ENCODE data around the gene GIGYF2. TPM values are rescaled to one million over a fixed set of nuclear protein-coding genes. Genes with fewer than 3 reads are reported as not detected.

The GIGYF2 gene
- polyA plus RNA-seq, 2 of the 4 experiments (the other 2 are of a cell fraction): 31.2 to 46.3 TPM

DNA sequence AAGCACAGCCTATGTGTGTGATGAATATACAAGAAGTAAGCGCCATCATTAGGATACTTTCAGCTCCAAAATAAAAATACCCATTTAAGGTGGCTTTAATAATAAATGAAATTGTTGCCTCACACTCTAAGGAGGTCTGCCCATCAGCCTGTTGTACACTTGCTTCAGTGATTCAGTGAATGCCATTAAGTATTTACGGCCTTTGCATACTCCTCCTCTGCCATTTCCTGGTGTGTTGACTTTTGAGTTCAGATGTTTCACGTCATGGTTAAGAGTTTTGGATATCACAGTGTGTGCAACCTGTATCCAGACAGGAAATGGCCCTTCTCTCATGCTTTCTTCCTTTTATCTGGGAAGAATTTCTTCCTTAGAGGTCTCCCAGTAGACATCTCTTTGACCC, 134.4 kb downstream of the GIGYF2 start:
- DNase-seq (ENCODE audit: low read depth in 1 of 2, low spot score in 1 of 2) (no peak), ATAC-seq (no peak), FAIRE-seq (no peak)
- Histone ChIP-seq H3K4me3 (no peak overlapping the region), H3K4me2 (no peak overlapping the region), H3K4me1 (no peaks in the 10 kb centered on the region), H3K27ac (no peak overlapping the region), H3K9me3 (no peaks in the 10 kb centered on the region)
- ChIA-PET POLR2A (no interaction called here), CTCF (interaction anchor here (1.2 to 1.5 kb wide), 3 partner anchors 9 to 420 kb away, joined by 3 read pairs; partner anchors contain the start of gene ATG16L1)
- TF ChIP-seq FOXS1 (CRISPR knock-in tag; IDR thresholded peaks at IDR 0.05) (no peak), NFE2L2 (conservative IDR thresholded peaks at IDR 0.05; ENCODE audit: low read length) (no peak), HOXB13 (CRISPR knock-in tag; IDR thresholded peaks at IDR 0.05; ENCODE audit: low read depth) (no peak), KDM5A (IDR thresholded peaks at IDR 0.05) (no peak), POLR2AphosphoS2 (conservative IDR thresholded peaks at IDR 0.05; ENCODE audit: low read length) (no peak), BHLHE40 (IDR thresholded peaks at IDR 0.05; ENCODE audit: low read depth, low read length) (no peak), NPAS2 (CRISPR knock-in tag; IDR thresholded peaks at IDR 0.05; ENCODE audit: borderline replicate concordance) (no peak), JUN (IDR thresholded peaks at IDR 0.05) (no peak), GATA3 (IDR thresholded peaks at IDR 0.05; ENCODE audit: borderline replicate concordance) (no peak), JUNB (IDR thresholded peaks at IDR 0.05) (no peak), FOSB (CRISPR knock-in tag; IDR thresholded peaks at IDR 0.05) (no peak), HDAC2 (IDR thresholded peaks at IDR 0.05) (no peak), RFX5 (IDR thresholded peaks at IDR 0.05) (no peak)
- TF ChIP-seq, protein P1, sequence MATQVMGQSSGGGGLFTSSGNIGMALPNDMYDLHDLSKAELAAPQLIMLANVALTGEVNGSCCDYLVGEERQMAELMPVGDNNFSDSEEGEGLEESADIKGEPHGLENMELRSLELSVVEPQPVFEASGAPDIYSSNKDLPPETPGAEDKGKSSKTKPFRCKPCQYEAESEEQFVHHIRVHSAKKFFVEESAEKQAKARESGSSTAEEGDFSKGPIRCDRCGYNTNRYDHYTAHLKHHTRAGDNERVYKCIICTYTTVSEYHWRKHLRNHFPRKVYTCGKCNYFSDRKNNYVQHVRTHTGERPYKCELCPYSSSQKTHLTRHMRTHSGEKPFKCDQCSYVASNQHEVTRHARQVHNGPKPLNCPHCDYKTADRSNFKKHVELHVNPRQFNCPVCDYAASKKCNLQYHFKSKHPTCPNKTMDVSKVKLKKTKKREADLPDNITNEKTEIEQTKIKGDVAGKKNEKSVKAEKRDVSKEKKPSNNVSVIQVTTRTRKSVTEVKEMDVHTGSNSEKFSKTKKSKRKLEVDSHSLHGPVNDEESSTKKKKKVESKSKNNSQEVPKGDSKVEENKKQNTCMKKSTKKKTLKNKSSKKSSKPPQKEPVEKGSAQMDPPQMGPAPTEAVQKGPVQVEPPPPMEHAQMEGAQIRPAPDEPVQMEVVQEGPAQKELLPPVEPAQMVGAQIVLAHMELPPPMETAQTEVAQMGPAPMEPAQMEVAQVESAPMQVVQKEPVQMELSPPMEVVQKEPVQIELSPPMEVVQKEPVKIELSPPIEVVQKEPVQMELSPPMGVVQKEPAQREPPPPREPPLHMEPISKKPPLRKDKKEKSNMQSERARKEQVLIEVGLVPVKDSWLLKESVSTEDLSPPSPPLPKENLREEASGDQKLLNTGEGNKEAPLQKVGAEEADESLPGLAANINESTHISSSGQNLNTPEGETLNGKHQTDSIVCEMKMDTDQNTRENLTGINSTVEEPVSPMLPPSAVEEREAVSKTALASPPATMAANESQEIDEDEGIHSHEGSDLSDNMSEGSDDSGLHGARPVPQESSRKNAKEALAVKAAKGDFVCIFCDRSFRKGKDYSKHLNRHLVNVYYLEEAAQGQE (IDR thresholded peaks at IDR 0.05): no peak
- TF ChIP-seq, protein P2, sequence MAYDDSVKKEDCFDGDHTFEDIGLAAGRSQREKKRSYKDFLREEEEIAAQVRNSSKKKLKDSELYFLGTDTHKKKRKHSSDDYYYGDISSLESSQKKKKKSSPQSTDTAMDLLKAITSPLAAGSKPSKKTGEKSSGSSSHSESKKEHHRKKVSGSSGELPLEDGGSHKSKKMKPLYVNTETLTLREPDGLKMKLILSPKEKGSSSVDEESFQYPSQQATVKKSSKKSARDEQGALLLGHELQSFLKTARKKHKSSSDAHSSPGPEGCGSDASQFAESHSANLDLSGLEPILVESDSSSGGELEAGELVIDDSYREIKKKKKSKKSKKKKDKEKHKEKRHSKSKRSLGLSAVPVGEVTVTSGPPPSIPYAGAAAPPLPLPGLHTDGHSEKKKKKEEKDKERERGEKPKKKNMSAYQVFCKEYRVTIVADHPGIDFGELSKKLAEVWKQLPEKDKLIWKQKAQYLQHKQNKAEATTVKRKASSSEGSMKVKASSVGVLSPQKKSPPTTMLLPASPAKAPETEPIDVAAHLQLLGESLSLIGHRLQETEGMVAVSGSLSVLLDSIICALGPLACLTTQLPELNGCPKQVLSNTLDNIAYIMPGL (CRISPR knock-in tag; IDR thresholded peaks at IDR 0.05; ENCODE audit: borderline replicate concordance): no peak
- TF ChIP-seq, protein P3, sequence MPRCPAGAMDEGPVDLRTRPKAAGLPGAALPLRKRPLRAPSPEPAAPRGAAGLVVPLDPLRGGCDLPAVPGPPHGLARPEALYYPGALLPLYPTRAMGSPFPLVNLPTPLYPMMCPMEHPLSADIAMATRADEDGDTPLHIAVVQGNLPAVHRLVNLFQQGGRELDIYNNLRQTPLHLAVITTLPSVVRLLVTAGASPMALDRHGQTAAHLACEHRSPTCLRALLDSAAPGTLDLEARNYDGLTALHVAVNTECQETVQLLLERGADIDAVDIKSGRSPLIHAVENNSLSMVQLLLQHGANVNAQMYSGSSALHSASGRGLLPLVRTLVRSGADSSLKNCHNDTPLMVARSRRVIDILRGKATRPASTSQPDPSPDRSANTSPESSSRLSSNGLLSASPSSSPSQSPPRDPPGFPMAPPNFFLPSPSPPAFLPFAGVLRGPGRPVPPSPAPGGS (IDR thresholded peaks at IDR 0.05): no peak
- TF ChIP-seq, protein P4, sequence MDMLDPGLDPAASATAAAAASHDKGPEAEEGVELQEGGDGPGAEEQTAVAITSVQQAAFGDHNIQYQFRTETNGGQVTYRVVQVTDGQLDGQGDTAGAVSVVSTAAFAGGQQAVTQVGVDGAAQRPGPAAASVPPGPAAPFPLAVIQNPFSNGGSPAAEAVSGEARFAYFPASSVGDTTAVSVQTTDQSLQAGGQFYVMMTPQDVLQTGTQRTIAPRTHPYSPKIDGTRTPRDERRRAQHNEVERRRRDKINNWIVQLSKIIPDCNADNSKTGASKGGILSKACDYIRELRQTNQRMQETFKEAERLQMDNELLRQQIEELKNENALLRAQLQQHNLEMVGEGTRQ (IDR thresholded peaks at IDR 0.05): no peak
- TF ChIP-seq, protein P5, sequence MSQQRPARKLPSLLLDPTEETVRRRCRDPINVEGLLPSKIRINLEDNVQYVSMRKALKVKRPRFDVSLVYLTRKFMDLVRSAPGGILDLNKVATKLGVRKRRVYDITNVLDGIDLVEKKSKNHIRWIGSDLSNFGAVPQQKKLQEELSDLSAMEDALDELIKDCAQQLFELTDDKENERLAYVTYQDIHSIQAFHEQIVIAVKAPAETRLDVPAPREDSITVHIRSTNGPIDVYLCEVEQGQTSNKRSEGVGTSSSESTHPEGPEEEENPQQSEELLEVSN (IDR thresholded peaks at IDR 0.05; ENCODE audit: borderline replicate concordance, low read depth): no peak
- 96% methylated on average over 3 of the region's 3 CpGs for WGBS (ENCODE audit: missing lambda C conversion rate)

DNA sequence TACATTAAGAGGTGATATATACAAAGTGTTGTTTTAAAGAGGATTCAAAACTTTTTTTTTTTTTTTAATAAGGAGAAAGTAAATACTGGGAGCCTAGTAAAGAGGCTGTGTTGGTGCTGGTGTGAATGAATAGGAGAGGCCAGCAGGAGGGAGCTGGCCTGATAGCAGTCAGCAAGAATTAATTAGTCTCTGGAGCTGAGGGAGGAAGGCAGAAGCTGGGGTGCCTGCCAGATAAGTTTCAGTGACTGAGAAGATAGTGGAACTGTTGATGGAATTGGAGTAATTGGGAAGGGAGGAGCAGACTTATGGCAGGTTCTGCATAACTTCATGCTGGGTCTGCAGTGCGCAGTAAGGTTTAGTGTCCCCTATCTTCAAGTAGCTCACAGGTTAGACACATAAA, 136.7 kb downstream of the GIGYF2 start:
- Histone ChIP-seq H3K4me3 (no peak overlapping the region), H3K4me2 (no peak overlapping the region), H3K4me1 (peaks cover 13% of the 10 kb centered on the region), H3K9me3 (no peaks in the 10 kb centered on the region), H3K27ac (no peak overlapping the region)
- ChIA-PET POLR2A (no interaction called here), CTCF (no interaction called here)
- ATAC-seq (no peak), FAIRE-seq (no peak), DNase-seq (ENCODE audit: low read depth in 1 of 2, low spot score in 1 of 2) (no peak)
- TF ChIP-seq, protein P6, sequence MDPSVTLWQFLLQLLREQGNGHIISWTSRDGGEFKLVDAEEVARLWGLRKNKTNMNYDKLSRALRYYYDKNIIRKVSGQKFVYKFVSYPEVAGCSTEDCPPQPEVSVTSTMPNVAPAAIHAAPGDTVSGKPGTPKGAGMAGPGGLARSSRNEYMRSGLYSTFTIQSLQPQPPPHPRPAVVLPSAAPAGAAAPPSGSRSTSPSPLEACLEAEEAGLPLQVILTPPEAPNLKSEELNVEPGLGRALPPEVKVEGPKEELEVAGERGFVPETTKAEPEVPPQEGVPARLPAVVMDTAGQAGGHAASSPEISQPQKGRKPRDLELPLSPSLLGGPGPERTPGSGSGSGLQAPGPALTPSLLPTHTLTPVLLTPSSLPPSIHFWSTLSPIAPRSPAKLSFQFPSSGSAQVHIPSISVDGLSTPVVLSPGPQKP (IDR thresholded peaks at IDR 0.05; ENCODE audit: low read depth, low read length): no peak
- TF ChIP-seq GATA3 (IDR thresholded peaks at IDR 0.05; ENCODE audit: borderline replicate concordance): no peak
- no peak for TF ChIP-seq EHF (CRISPR knock-in tag; IDR thresholded peaks at IDR 0.05)
- TF ChIP-seq ZFP36 (IDR thresholded peaks at IDR 0.05; ENCODE audit: borderline replicate concordance, partially characterized antibody): no peak
- TF ChIP-seq, protein P7, sequence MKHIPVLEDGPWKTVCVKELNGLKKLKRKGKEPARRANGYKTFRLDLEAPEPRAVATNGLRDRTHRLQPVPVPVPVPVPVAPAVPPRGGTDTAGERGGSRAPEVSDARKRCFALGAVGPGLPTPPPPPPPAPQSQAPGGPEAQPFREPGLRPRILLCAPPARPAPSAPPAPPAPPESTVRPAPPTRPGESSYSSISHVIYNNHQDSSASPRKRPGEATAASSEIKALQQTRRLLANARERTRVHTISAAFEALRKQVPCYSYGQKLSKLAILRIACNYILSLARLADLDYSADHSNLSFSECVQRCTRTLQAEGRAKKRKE (CRISPR knock-in tag; IDR thresholded peaks at IDR 0.05; ENCODE audit: low read depth): no peak
- TF ChIP-seq, protein P4 (IDR thresholded peaks at IDR 0.05): no peak
- TF ChIP-seq JUNB (IDR thresholded peaks at IDR 0.05): no peak
- TF ChIP-seq HOXB13 (CRISPR knock-in tag; IDR thresholded peaks at IDR 0.05; ENCODE audit: low read depth): no peak
- no peak for TF ChIP-seq CHD4 (IDR thresholded peaks at IDR 0.05; ENCODE audit: borderline replicate concordance)
- TF ChIP-seq KDM1A (IDR thresholded peaks at IDR 0.05; ENCODE audit: low read depth): no peak
- TF ChIP-seq CHD2 (IDR thresholded peaks at IDR 0.05; ENCODE audit: low read length, partially characterized antibody): no peak
- 88% methylated on average over 1 of the region's 1 CpG for WGBS (ENCODE audit: missing lambda C conversion rate)

Data from A549 (cell line).